Measurements from ENCODE around the gene ARHGDIA.

The ARHGDIA gene

DNA sequence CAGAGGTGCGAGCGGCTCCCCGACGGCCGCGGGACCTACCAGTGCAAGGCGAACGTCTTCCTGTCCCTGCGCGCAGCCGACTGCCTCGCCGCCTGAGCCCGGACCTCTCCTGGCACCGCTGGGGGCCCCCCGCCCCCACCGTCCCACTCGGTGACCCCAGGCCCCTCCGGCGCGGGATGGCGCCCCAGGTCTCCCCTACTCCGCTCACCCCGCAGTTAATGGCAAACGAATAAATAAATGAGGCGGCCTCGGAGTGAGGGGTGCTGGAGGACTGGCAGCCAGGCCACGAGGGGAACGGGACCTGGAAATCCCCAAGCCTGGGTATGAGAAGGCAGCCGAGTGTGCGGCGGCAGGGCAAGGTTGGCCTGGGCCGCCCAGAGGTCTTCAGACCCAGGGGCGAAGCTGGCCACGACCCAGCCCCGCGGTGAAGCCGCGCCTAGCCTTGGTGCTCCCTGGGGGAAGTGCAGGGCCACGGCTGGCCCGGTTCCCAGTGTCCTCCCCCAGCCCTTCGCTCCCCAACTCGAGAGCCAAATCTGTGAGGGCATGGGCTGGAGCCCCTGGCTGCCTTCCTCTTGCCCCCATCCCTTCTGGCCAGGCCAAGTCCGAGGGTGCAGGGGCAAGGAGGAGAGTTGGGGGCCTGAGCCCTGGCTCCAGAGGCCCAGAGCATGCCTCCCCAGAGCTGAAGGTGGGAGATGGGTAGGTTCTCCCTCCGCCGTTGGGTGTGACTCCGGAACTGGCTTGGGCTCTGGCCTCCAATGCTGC, 31.7 kb upstream of the ARHGDIA start:
- no peaks in the 10 kb centered on the region for H3K9me2 ChIP-seq (replicated peaks; ENCODE audit: insufficient read depth, low read length)
- H3K36me3 ChIP-seq (replicated peaks; ENCODE audit: insufficient read depth, low read length), result no peaks in the 10 kb centered on the region
- no peaks in the 10 kb centered on the region for H3K4me1 ChIP-seq (ENCODE audit: low read length)
- H3K9ac ChIP-seq (ENCODE audit: low read length), result no peak overlapping the region
- H3F3A ChIP-seq (ENCODE audit: insufficient read depth, low read length), result no peaks in the 10 kb centered on the region
- TF ChIP-seq EZH2phosphoT487 (IDR thresholded peaks at IDR 0.05; ENCODE audit: low read length) (no peak), EZH2 (optimal IDR thresholded peaks at IDR 0.05; ENCODE audit: low read depth, low read length) (no peak)
- TF ChIP-seq, protein P1, sequence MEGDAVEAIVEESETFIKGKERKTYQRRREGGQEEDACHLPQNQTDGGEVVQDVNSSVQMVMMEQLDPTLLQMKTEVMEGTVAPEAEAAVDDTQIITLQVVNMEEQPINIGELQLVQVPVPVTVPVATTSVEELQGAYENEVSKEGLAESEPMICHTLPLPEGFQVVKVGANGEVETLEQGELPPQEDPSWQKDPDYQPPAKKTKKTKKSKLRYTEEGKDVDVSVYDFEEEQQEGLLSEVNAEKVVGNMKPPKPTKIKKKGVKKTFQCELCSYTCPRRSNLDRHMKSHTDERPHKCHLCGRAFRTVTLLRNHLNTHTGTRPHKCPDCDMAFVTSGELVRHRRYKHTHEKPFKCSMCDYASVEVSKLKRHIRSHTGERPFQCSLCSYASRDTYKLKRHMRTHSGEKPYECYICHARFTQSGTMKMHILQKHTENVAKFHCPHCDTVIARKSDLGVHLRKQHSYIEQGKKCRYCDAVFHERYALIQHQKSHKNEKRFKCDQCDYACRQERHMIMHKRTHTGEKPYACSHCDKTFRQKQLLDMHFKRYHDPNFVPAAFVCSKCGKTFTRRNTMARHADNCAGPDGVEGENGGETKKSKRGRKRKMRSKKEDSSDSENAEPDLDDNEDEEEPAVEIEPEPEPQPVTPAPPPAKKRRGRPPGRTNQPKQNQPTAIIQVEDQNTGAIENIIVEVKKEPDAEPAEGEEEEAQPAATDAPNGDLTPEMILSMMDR (IDR thresholded peaks at IDR 0.05; ENCODE audit: low read length), result no peak
- peak overlapping the region; percentile 24; the same call in 1 of the 2 replicates for H3K4me2 ChIP-seq (ENCODE audit: low read depth, low read length)
- H3K9me3 ChIP-seq (replicated peaks; ENCODE audit: insufficient read depth, low read length), result no peaks in the 10 kb centered on the region
- H2AFZ ChIP-seq (ENCODE audit: low read length), result no peak overlapping the region
- no peaks in the 10 kb centered on the region for H4K20me1 ChIP-seq (ENCODE audit: insufficient read depth, low read length)
- H3K27ac ChIP-seq (ENCODE audit: low read length), result no peak overlapping the region
- H3K79me2 ChIP-seq (ENCODE audit: low read length), result no peaks in the 10 kb centered on the region
- H3K4me3 ChIP-seq (ENCODE audit: low read length), result no peak overlapping the region
- H3K27me3 ChIP-seq (replicated peaks; ENCODE audit: insufficient read depth, low read length), result no peaks in the 10 kb centered on the region; the same call in 1 of the 2 replicates
- no peak for DNase-seq

DNA sequence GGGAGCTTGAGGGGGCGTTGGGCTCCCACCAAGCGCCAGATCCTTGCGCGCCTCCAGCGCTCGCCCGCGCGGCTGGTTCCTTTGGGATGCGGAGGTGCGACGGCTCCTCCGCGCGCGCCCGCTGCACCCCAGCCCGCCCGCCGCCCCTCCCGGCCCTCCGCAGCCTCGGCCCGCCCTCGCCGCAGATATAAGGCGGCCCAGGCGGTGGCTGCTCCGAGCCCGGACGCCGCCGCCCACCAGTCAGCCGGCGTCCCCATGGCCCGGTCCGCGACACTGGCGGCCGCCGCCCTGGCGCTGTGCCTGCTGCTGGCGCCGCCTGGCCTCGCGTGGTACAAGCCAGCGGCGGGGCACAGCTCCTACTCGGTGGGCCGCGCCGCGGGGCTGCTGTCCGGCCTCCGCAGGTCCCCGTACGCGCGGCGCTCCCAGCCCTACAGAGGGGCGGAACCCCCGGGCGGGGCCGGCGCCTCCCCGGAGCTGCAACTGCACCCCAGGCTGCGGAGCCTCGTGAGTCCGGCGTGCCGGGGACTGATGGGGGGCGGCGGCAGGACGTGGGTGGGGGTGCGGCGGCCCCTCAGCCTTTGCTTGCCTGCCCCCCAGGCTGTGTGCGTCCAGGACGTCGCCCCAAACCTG, 31.0 kb upstream of the ARHGDIA start, which contains the start of gene NPB:
NPB (plus strand) TSS at position 216 of the 630 bp plus-strand sequence; CDS start at position 256, 40 bp downstream.
- Histone ChIP-seq H3K27me3 (replicated peaks; ENCODE audit: insufficient read depth, low read length) (no peaks in the 10 kb centered on the region; the same call in 1 of the 2 replicates), H3K4me3 (ENCODE audit: low read length) (no peak within 1 kb of the TSS), H3K9ac (ENCODE audit: low read length) (no peak within 1 kb of the TSS), H3K9me3 (replicated peaks; ENCODE audit: insufficient read depth, low read length) (no peaks in the 10 kb centered on the region), H2AFZ (ENCODE audit: low read length) (no peak within 1 kb of the TSS), H3K36me3 (replicated peaks; ENCODE audit: insufficient read depth, low read length) (no peaks in the 10 kb centered on the region), H3K9me2 (replicated peaks; ENCODE audit: insufficient read depth, low read length) (no peaks in the 10 kb centered on the region), H3K27ac (ENCODE audit: low read length) (no peak within 1 kb of the TSS), H3K4me1 (ENCODE audit: low read length) (no peaks in the 10 kb centered on the region), H3F3A (ENCODE audit: insufficient read depth, low read length) (no peaks in the 10 kb centered on the region), H3K4me2 (ENCODE audit: low read depth, low read length) (peak within 1 kb of the TSS; percentile 24; the same call in 1 of the 2 replicates), H3K79me2 (ENCODE audit: low read length) (no peaks in the 10 kb centered on the region), H4K20me1 (ENCODE audit: insufficient read depth, low read length) (no peaks in the 10 kb centered on the region)
- TF ChIP-seq, protein P1 (IDR thresholded peaks at IDR 0.05; ENCODE audit: low read length), result no peak
- TF ChIP-seq EZH2phosphoT487 (IDR thresholded peaks at IDR 0.05; ENCODE audit: low read length), result no peak
- no peak for TF ChIP-seq EZH2 (optimal IDR thresholded peaks at IDR 0.05; ENCODE audit: low read depth, low read length)
- DNase-seq, result no peak

DNA sequence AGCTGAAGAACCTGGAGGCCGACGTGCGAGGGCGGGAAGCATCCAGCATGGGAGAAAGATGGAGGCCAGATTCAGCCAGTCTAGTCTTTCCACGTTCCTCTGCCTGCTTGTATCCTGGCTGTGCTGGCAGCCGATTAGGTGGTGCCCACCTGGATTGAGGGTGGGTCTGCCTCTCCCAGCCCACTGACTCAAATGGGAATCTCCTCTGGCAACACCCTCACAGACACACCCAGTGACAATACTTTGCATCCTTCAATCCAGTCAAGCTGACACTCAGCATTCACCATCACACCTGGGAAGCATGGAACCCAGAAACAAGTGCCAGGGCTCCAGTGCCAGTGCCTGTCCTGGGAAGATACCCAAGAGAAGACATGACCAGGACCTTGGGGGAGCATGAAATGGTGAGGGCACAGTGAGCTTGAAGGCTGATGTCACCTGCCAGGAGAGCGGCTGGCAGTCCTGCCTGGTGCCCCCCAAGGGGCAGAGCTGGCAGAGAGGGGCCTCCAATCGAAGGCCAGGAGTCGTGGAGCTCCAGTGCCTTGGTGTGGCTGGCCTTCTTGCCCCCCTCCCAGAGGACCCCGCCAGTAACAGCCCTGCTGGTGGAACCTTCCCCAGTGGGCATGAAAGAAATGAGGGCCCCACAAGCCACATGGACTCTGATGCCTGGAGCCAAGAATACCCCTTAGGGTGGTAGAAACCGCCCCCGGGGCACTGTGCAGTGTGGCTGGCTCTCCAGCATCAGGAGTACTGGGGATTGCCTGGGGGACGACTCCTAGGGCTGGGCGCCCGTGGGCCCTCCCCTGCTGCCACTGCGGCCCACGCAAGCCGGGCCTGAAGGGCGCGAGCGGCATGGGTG, 30.3 kb upstream of the ARHGDIA start:
- Histone ChIP-seq H3K9ac (ENCODE audit: low read length) (no peak overlapping the region), H3K9me3 (replicated peaks; ENCODE audit: insufficient read depth, low read length) (no peaks in the 10 kb centered on the region), H3F3A (ENCODE audit: insufficient read depth, low read length) (no peaks in the 10 kb centered on the region), H3K36me3 (replicated peaks; ENCODE audit: insufficient read depth, low read length) (no peaks in the 10 kb centered on the region), H3K79me2 (ENCODE audit: low read length) (no peaks in the 10 kb centered on the region), H2AFZ (ENCODE audit: low read length) (no peak overlapping the region), H3K4me1 (ENCODE audit: low read length) (no peaks in the 10 kb centered on the region), H3K9me2 (replicated peaks; ENCODE audit: insufficient read depth, low read length) (no peaks in the 10 kb centered on the region), H3K4me2 (ENCODE audit: low read depth, low read length) (no peak overlapping the region), H3K27me3 (replicated peaks; ENCODE audit: insufficient read depth, low read length) (no peaks in the 10 kb centered on the region; the same call in 1 of the 2 replicates), H3K27ac (ENCODE audit: low read length) (no peak overlapping the region), H4K20me1 (ENCODE audit: insufficient read depth, low read length) (no peaks in the 10 kb centered on the region), H3K4me3 (ENCODE audit: low read length) (no peak overlapping the region)
- no peak for DNase-seq
- TF ChIP-seq EZH2phosphoT487 (IDR thresholded peaks at IDR 0.05; ENCODE audit: low read length) (no peak), EZH2 (optimal IDR thresholded peaks at IDR 0.05; ENCODE audit: low read depth, low read length) (no peak)
- TF ChIP-seq, protein P1 (IDR thresholded peaks at IDR 0.05; ENCODE audit: low read length), result no peak

Measured in MM.1S (cell line).